ENCODE measurements around the gene ZBTB20.

The ZBTB20 gene

DNA sequence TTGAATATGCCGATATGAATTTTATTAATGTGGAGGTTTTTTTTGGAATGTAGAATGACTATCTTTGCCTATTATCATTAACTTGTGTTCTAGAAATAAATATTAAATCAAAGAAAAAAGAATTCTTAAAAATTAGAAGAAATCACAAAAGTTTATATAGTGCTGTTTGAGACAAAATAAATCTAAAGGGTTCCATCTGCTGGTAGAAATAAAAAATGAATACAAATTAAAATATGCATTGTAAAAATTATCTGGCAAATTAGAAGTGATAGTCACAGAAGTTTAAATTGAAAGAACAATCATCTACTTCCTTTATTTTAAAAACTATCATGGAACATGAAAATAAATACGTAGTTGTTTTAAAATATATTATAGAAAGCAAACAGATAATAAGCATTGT, 22.7 kb upstream of the ZBTB20 start:
- TF ChIP-seq, protein P1, sequence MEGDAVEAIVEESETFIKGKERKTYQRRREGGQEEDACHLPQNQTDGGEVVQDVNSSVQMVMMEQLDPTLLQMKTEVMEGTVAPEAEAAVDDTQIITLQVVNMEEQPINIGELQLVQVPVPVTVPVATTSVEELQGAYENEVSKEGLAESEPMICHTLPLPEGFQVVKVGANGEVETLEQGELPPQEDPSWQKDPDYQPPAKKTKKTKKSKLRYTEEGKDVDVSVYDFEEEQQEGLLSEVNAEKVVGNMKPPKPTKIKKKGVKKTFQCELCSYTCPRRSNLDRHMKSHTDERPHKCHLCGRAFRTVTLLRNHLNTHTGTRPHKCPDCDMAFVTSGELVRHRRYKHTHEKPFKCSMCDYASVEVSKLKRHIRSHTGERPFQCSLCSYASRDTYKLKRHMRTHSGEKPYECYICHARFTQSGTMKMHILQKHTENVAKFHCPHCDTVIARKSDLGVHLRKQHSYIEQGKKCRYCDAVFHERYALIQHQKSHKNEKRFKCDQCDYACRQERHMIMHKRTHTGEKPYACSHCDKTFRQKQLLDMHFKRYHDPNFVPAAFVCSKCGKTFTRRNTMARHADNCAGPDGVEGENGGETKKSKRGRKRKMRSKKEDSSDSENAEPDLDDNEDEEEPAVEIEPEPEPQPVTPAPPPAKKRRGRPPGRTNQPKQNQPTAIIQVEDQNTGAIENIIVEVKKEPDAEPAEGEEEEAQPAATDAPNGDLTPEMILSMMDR (IDR thresholded peaks at IDR 0.05; ENCODE audit: extremely low read depth, missing control alignments), result no peak
- DNase-seq (ENCODE audit: low spot score), result no peak

DNA sequence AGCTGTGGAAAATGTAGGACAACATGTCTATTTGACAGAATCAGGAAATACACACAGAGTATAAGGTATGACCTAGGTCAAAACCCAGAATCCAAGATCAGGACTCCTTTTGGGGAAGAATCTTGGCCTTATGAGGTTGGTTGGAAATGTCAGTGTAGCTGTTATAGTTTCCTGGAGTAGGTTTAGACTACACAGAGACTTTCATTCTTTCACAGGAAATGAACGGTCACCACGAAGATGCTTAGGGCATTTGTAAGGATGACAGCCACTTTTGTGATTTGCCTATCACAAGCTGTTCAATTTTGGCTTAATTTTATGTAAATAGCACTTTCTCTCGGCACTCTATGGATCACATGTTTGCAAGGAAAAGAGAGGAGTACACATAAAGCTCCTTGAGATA, 18.6 kb upstream of the ZBTB20 start:
- no peak for DNase-seq (ENCODE audit: low spot score)
- TF ChIP-seq, protein P1 (IDR thresholded peaks at IDR 0.05; ENCODE audit: extremely low read depth, missing control alignments), result no peak

- DNase-seq (ENCODE audit: low spot score), result no peak
- TF ChIP-seq, protein P1 (IDR thresholded peaks at IDR 0.05; ENCODE audit: extremely low read depth, missing control alignments), result no peak
These were observed 18.2 kb upstream of the ZBTB20 start for GRCh38 chr3:115165266-115165665.

DNA sequence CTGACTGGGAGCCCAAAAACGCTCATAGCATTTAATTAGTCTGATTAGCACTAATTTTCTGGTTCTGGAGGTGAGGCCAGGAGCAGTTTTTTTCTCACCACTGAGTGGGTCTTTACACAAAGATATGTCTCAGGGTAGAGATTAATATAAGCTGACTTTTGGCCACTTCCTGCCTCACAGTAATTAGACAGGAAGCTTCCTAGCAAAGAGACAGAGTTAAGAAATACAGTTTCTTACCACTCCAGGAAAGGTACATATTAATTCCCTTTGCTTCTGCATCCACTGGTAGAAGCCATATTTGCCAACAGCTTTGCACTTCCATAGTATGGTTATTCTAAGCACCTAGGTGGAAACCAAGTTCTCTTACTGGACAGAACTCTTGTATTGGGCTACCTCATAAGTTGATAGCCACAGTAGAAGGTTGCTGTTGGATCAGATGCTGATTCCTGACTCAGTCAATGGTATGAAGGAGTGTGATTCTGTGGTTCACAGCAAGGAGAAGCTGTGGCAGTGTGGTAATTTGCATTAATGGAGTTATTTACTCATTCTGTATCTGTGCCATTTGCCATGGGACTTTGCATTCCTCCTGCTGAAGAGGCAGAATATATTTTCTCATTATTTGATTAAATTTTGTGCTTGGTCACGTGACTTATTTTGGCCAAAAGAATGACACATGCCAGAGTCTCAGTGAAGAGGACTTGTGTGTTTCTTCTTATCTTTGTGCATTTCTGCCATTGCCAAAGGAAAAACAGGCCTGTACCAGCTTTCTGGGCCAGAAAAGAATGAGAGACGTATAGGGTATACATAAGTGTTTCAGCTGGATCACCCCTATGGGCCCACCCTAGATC, 17.5 kb upstream of the ZBTB20 start:
- TF ChIP-seq, protein P1 (IDR thresholded peaks at IDR 0.05; ENCODE audit: extremely low read depth, missing control alignments), result no peak
- no peak for DNase-seq (ENCODE audit: low spot score)

- no peak for DNase-seq (ENCODE audit: low spot score)
- TF ChIP-seq, protein P1 (IDR thresholded peaks at IDR 0.05; ENCODE audit: extremely low read depth, missing control alignments), result no peak
These were observed 15.7 kb upstream of the ZBTB20 start for GRCh38 chr3:115162759-115163158.

- TF ChIP-seq, protein P1 (IDR thresholded peaks at IDR 0.05; ENCODE audit: extremely low read depth, missing control alignments), result no peak
- DNase-seq (ENCODE audit: low spot score), result no peak
These were observed 14.8 kb upstream of the ZBTB20 start for GRCh38 chr3:115161866-115162265.

DNA sequence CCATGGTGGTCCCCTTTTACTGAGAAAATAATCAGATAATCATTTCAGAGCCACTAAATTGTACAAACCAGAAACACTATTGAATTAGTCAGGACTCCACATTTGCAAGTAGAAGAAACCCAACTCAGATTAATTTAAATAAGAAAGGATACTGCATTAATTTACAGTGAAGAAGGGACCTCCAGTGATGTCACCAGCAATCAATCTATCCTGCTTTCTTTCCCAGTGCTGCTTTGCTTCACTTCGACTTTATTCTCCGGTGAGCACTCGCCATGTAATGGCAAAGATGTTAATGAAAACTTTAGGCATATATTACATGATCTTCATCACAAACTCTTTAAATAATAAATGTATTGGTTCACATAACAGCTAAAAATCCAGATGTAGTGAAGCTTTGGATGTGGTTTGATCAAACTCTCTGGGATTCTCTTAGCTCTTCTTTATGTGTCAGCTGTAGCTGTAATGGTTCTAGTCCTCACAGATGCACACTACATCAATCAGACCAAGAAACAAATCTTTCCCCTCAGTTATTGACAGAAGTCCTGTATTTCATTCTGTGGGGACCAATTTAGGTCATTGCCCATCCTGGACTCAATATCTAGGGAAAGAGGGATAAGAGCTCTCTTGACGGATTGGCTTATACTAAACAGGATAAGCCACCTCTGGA, 14.2 kb upstream of the ZBTB20 start:
- DNase-seq (ENCODE audit: low spot score), result no peak
- TF ChIP-seq, protein P1 (IDR thresholded peaks at IDR 0.05; ENCODE audit: extremely low read depth, missing control alignments), result no peak

Data from GM20000 (cell line).